AG04450 (cell line): ENCODE results near the gene LRRN4CL. TPM values are rescaled to one million over a fixed set of nuclear protein-coding genes. Genes with fewer than 3 reads are reported as not detected.

Source experiments
- CTCF ChIA-PET: fragments of 300-600, 350-600 bp; formaldehyde crosslinking; extraction: SDS; loops from one replicate; lab custom pipeline; 2022; ENCODE audit warnings: antibody characterized with exemption, inconsistent platforms; lab: Charles Lee
- POLR2A ChIA-PET: fragments of 350-600 bp; formaldehyde crosslinking; extraction: SDS; loops from one replicate; lab custom pipeline; 2021; ENCODE audit warnings: antibody characterized with exemption, inconsistent platforms; lab: Yijun Ruan, JAX
- DNase-seq: peaks from one replicate; pipeline ENCODE4 v3.0.0-alpha.2; 2011; ENCODE audit warnings: low read depth, low spot score
- H3K27ac ChIP-seq: one replicate; pipeline ENCODE4 v1.5.1; 2012; ENCODE audit warnings: low read depth, low read length, control low read depth
- H3K27me3 ChIP-seq: one replicate; pipeline ENCODE4 v1.6.0; 2012; ENCODE audit warnings: low read length; ENCODE audit not compliant: control insufficient read depth, insufficient read depth
- H3K4me3 ChIP-seq: 2 replicates; pipeline ENCODE4 v1.5.1; 2011; ENCODE audit warnings: mild to moderate bottlenecking, low read depth, low read length, control low read depth
- H3K9me3 ChIP-seq: 2 replicates; pipeline ENCODE4 v1.5.1; 2012; ENCODE audit warnings: low read length; ENCODE audit not compliant: control insufficient read depth, insufficient read depth
- CTCF ChIP-seq: IDR thresholded peaks from 2 replicates; pipeline ENCODE4 v1.5.1; 2011; ENCODE audit warnings: low read depth, low read length, control low read depth, inconsistent platforms
- polyA plus RNA-seq: library from polyadenylated mRNA; depleted of rRNA; stranded (reverse); fragments of >200 nt; gene quantifications from 2 replicates; pipeline ENCODE4 v1.2.3, GENCODE V29; 2011

The LRRN4CL gene
- polyA plus RNA-seq, 1 experiment, result 4.1 TPM

- ChIA-PET CTCF (no interaction called here), POLR2A (interaction anchor here (0.7 to 1.7 kb wide), 2 partner anchors 15 to 55 kb away, joined by 4 to 6 read pairs; partner anchors contain the start of gene HNRNPUL2)
- Histone ChIP-seq H3K4me3 (no peak overlapping the region), H3K27ac (peak overlapping the region; percentile 12), H3K27me3 (no peaks in the 10 kb centered on the region), H3K9me3 (no peaks in the 10 kb centered on the region; the same call in 1 of the 2 replicates)
- no peak for DNase-seq
- TF ChIP-seq CTCF, result no peak
Observed at GRCh38 chr11:62712276-62712812, 23.0 kb upstream of the LRRN4CL start.

DNA sequence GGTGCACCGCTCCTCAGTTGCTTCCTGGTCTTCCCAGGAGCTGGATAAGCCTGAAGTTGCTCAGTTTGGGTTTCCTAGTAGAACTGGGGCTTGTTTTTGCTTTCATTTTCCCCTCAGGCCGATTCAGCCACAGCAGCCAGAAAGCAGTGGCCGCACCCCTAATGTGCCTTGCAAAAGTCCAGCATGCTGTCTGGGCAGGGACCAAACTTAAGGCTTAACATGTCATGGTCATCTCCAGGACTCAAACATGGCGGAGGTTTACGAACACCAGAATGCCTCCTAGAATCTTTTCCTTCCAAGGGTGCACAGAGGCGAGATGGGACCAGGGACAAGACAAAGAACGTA lies 20.6 kb upstream of the LRRN4CL start:
- Histone ChIP-seq H3K9me3 (no peaks in the 10 kb centered on the region), H3K27me3 (no peaks in the 10 kb centered on the region), H3K4me3 (peak overlapping the region; percentile 52), H3K27ac (peak overlapping the region; percentile 91)
- ChIA-PET CTCF (interaction anchor here (0.5 kb wide), 1 partner anchor 12 kb away, joined by 3 read pairs; no protein-coding TSS in a partner anchor), POLR2A (interaction anchor here (1.0 to 2.7 kb wide), 5 partner anchors 17 to 171 kb away, joined by 3 to 17 read pairs (median 10); partner anchors contain the start of genes C11orf98, CSKMT, HNRNPUL2 and LRRN4CL)
- DNase-seq, result no peak
- no peak for TF ChIP-seq CTCF

GRCh38 chr11:62709247-62710000 lies 20.1 kb upstream of the LRRN4CL start:
- POLR2A ChIA-PET, result interaction anchor here (0.6 to 2.7 kb wide), 6 partner anchors 18 to 171 kb away, joined by 3 to 17 read pairs (median 9); partner anchors contain the start of genes C11orf98, CSKMT, HNRNPUL2 and LRRN4CL
- CTCF ChIA-PET, result interaction anchor here (0.5 to 1.3 kb wide), 2 partner anchors 12 to 17 kb away, joined by 3 to 4 read pairs; no protein-coding TSS in a partner anchor
- Histone ChIP-seq H3K9me3 (no peaks in the 10 kb centered on the region), H3K4me3 (peak overlapping the region; percentile 52), H3K27me3 (no peaks in the 10 kb centered on the region), H3K27ac (peak overlapping the region; percentile 91)
- no peak for TF ChIP-seq CTCF
- DNase-seq, result peak; percentile 93

- POLR2A ChIA-PET, result interaction anchor here (0.6 to 2.7 kb wide), 8 partner anchors 18 to 172 kb away, joined by 3 to 17 read pairs (median 6); partner anchors contain the start of genes C11orf98, CSKMT, HNRNPUL2 and LRRN4CL
- CTCF ChIA-PET, result interaction anchor here (1.3 kb wide), 1 partner anchor 16 kb away, joined by 4 read pairs; no protein-coding TSS in a partner anchor
- no peaks in the 10 kb centered on the region for H3K27me3 ChIP-seq
- H3K9me3 ChIP-seq, result no peaks in the 10 kb centered on the region
- H3K27ac ChIP-seq, result peak overlapping the region; percentile 11
- H3K4me3 ChIP-seq, result peak overlapping the region; percentile 41
- TF ChIP-seq CTCF, result no peak
- DNase-seq, result no peak
Observed at GRCh38 chr11:62708793-62709192, 19.5 kb upstream of the LRRN4CL start.
